ENCODE data around the gene SPATA45. TPM values are rescaled to one million over a fixed set of nuclear protein-coding genes. Genes with fewer than 3 reads are reported as not detected.
A peak's percentile ranks its signal among the peaks of the same experiment; 100 is the strongest.
"Not testable (repeated sequence)": the region's sequence is repeated elsewhere in the genome, so short reads cannot be mapped to it uniquely, and the experiment has no call there.

The SPATA45 gene
- total RNA-seq, 1 donor from 2014 or later: not detected

GRCh38 chr1:212833211-212834207, 13.9 kb downstream of the SPATA45 start:
- DNase-seq (ENCODE audit: low read depth): not testable (repeated sequence)

GRCh38 chr1:212828395-212828794, 19.1 kb downstream of the SPATA45 start:
- no peak for DNase-seq (ENCODE audit: low read depth)

- no peak for DNase-seq (ENCODE audit: low read depth)
Measured at GRCh38 chr1:212827831-212828278, 19.6 kb downstream of the SPATA45 start.

DNA sequence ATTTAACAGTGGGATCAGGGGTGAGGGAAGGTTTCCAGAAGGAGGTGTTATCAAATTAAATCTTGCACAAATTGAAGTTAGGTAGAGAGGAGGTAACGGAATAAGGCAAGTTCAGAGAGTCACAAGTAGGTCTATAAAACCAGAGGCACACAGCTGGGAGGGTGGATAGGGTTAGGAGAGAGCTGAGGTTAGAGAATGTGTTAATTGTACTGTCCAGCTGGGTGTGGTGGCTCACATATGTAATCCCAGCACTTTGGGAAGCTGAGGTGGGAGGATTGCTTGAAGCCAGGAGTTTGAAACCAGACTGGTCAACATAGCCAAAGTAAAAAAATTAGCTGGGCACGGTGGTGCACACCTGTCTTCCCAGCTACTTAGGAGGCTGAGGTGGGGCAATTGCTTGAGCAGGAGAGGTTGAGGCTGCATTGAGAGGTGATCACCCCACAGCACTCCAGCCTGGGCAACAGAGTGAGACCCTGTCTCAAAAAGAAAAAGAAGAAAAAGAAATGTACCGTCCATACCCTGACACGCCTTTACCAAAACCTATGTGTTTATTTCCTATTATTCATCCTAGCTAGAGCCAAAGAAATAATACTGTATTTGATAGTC, 20.2 kb downstream of the SPATA45 start:
- no peak for DNase-seq (ENCODE audit: low read depth)

DNA sequence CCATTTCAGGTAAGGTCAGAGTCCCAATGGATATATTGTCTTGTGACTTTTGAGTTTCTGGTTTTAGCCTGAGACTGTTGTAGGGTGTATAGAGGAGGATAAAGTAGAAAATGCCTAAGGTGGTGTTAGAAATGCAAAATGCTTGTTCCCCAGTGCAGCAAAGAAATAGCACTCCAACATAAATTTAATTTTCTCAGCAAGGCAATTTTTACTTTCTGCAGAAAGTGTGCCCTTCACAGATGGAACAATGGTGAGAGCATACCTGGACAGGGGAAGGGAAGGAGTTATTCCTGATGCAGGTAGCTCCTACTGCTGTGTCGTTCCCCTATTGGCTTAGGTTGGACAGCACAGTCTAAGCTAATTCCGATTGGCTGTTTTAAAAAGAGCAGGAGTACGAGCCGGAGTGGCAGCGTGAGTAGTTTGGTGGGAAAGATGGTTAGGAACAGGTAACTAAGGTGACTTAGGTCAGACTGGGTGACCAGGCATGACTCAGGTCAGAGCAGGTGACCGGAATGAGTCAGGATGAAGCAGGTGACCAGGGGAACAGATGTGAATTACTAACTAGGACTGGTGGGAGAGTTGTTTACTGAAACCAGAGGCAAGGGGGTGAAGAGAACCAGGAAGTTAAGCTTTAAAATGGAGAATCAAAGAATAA, 21.5 kb downstream of the SPATA45 start:
- no peak for DNase-seq (ENCODE audit: low read depth)

GRCh38 chr1:212824201-212824600, 23.2 kb downstream of the SPATA45 start:
- DNase-seq (ENCODE audit: low read depth): no peak

DNA sequence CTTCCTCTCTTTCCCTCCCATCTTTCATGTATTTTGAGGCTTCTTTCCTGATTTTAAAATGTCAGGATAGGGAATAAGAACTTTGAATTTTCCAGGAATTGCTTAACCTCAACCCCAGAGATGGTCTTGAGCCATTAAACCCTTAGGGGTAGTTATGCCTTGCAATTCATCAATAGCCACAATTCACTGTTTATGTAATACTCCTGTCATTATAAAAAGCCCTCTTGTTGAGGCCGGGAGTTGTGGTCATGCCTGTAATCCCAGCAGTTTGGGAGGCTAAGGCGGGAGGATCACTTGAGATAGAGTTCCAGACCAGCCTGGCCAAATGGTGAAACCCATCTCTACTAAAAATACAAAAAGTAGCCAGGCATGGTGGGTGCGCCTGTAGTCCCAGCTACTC, 24.5 kb downstream of the SPATA45 start:
- DNase-seq (ENCODE audit: low read depth): no peak

DNA sequence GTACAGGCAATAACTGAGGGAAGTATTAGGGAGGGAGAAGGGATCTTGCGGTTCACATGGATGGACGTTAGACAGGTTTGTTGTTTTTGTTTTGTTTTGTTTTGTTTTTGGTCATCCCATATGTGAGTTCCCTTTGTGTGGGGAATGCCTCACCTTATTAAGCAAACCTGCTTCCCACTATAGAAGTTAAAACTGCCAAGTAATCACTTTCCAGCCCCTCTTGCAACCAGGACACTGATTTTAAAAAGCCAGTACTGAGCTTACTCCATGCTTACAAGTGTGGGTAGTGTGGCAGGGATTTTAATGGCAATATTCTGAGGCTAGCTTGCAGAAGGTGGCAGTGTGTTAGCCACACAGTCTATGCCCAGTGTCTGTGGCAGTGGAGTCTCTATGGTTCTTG, 26.5 kb downstream of the SPATA45 start:
- no peak for DNase-seq (ENCODE audit: low read depth)

DNA sequence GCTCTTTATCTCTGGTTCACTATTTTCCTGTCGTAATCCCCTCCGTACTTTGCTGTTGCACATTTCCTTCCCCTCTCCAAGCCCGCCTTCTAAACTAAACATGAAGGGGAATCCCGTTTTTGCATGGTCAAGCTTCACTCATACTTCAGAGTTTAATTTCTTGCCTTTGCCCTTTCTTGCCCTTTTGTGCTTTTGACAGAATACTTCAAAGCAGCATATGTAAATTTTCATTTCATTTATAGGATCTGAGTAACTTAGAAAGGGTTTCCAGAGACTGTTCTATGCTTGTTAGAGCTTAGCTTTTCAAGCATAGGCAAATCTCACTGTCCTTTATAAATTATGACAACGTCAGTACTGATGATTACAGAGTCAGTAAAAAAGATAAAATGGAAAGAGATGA, 27.7 kb downstream of the SPATA45 start:
- no peak for DNase-seq (ENCODE audit: low read depth)

GRCh38 chr1:212816567-212817278, 30.7 kb downstream of the SPATA45 start:
- no peak for DNase-seq (ENCODE audit: low read depth)

DNA sequence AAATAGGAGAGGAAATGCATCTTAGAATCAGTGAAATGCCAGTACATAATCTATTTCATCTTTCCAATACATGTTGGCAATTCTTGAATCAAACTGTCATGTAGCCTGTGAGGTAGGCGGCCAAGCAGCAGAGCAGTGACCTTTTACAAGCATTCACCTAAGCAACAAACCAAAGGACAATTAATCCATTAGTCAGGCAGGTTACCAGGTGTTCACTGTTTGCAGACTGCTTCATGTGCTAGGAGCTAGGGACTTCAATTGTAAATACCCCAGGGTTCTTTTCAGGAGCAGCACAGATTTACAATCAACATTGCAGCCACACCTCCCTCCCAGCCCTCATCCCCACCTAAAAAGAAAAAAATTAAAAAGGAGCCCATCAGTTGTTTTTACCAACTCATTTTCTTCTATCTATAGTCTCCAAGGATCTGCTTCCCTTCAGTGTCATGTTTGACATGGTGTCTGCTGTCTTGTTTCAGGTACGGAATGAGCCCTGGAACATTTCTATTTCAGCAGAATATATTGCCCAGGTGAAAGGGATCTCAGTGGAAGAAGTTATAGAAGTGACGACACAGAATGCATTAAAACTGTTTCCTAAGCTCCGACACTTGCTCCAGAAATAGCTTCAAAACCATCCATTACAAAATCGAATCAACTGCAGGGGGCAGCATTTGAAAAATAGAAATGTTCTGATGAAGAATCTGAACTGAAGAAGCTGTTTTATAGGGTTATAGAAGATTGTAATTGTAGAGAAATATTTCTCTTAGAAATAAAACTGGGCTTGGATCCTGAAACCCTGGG, 32.7 kb downstream of the SPATA45 start:
- peak; percentile 46 for DNase-seq (ENCODE audit: low read depth)

GRCh38 chr1:212805767-212806166, 41.7 kb downstream of the SPATA45 start:
- DNase-seq (ENCODE audit: low read depth): no peak

- DNase-seq (ENCODE audit: low read depth): peak; percentile 66
Measured at GRCh38 chr1:212797681-212798080, 49.8 kb downstream of the SPATA45 start.

DNA sequence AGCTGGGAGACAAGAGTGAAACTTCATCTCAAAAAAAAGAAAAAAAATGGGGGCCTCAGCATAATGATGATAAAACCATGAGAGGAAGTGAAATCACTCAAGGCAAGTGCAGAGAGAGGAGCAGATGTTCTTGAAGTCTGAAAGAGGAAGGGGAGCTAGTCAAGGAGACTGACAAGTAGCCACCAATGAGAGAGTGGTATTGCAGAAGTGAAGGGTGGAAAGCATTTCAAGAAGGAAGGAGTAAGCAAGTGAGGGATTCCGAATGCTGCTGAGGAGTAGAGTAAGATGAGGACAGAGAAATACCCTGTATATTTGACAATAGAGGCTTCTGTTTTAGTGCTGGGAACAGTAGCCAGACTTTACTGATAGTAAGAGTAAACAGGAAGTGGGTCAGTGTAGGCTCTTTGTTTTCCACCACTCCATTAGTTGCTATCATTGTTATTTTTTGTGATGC, 52.9 kb downstream of the SPATA45 start:
- no peak for DNase-seq (ENCODE audit: low read depth)

GRCh38 chr1:212792396-212792908, 55.0 kb downstream of the SPATA45 start:
- peak; percentile 6 for DNase-seq (ENCODE audit: low read depth)

DNA sequence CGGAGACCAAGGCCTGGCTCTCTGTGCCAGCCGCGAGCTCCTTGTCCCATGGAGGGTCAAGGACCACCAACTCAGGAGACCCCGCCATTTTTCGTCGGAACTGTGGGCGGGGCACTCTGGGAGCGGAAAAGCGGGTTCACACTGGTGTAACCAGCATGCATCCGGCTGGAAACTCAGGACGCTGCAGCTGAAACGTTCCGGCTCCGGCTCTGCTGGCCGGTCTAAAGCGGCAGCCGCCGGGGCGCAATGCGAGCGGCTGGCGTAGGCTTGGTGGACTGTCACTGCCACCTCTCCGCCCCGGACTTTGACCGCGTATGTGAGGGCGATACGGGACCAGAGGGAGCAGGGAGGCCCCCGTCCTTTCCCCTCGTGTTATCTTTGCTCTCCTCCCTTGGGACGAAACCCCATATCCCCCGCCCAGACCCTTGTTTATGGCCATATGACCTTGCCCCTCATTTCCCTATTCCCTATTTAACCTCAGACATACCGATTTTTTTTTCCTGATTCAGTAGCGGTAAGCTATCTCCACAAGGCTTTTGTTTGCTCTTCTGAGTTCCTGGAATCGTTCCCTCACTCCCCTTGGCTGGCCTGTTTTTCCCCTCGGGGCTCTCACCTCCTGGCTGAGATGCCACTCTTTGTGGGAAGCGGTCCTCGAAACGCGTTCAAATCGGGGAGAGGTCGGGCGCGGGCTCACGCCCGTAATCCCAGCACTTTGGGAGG, 55.6 kb downstream of the SPATA45 start, which contains the start of the genes NSL1 and TATDN3:
TSS of gene NSL1 (minus strand) at position 102 of the 720 bp plus-strand sequence. CDS start at position 88, 14 bp downstream.
TSS of gene TATDN3 (plus strand) at position 219 of the 720 bp plus-strand sequence. CDS start at position 247, 28 bp downstream.
- DNase-seq (ENCODE audit: low read depth): peak; percentile 97

- no peak for DNase-seq (ENCODE audit: low read depth)
Measured at GRCh38 chr1:212791261-212791675, 56.2 kb downstream of the SPATA45 start.

DNA sequence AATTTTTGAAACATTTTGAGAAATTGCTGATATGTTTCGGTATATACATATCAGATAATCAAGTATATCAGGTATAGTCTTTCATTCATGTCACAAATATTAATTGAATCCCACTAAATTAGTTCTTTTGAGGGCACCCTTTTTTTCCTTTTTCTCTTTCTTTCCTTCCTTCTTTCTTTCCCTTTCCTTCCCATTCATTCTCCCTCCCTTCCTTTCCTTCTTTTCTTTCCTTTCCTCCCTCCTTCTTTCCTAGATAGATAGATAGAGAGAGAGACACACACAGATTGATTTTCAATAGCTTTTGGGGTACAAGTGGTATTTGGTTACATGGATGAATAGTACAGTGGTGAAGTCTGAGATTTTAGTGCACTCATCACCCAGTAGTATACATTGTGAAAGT, 61.6 kb downstream of the SPATA45 start:
- no peak for DNase-seq (ENCODE audit: low read depth)

- DNase-seq (ENCODE audit: low read depth): no peak
Measured at GRCh38 chr1:212783976-212784375, 63.5 kb downstream of the SPATA45 start.

Measured in myocyte (in vitro differentiated cells).